Activated naive CD4-positive, alpha-beta T cell treated with anti-CD3 and anti-CD28 coated beads, Interleukin-2, amount 50 U/mL, for 16 hours (primary cell): ENCODE data around the gene GABPB1.
A peak's percentile ranks its signal among the peaks of the same experiment; 100 is the strongest.
"Not testable (repeated sequence)": the region's sequence is repeated elsewhere in the genome, so short reads cannot be mapped to it uniquely, and the experiment has no call there.

ENCODE experiments used
- DNase-seq: peaks from one replicate; pipeline ENCODE4 v3.0.0-alpha.2; 2020

Gene GABPB1

GRCh38 chr15:50354838-50355618, at the start of gene GABPB1:
TSS of gene GABPB1 (minus strand) at chr15:50355198. CDS start at chr15:50309798, 45,400 bp downstream.
- DNase-seq: peak; percentile 91

- DNase-seq: not testable (repeated sequence)
Measured at GRCh38 chr15:50391561-50391960, 36.6 kb upstream of the GABPB1 start.

- no peak for DNase-seq
Measured at GRCh38 chr15:50390554-50391264, 35.7 kb upstream of the GABPB1 start.

- not testable (repeated sequence) for DNase-seq
Measured at GRCh38 chr15:50382408-50382807, 27.4 kb upstream of the GABPB1 start.

- no peak for DNase-seq
Measured at GRCh38 chr15:50381438-50381837, 26.4 kb upstream of the GABPB1 start.

GRCh38 chr15:50380089-50380488, 25.1 kb upstream of the GABPB1 start:
- no peak for DNase-seq

GRCh38 chr15:50379413-50379812, 24.4 kb upstream of the GABPB1 start:
- not testable (repeated sequence) for DNase-seq

- no peak for DNase-seq
Measured at GRCh38 chr15:50378776-50379175, 23.8 kb upstream of the GABPB1 start.

GRCh38 chr15:50377867-50378751, 23.1 kb upstream of the GABPB1 start:
- no peak for DNase-seq

GRCh38 chr15:50369564-50369963, 14.6 kb upstream of the GABPB1 start:
- DNase-seq: not testable (repeated sequence)

GRCh38 chr15:50365971-50366370, 11.0 kb upstream of the GABPB1 start:
- no peak for DNase-seq

GRCh38 chr15:50365570-50365969, 10.6 kb upstream of the GABPB1 start:
- no peak for DNase-seq

- no peak for DNase-seq
Measured at GRCh38 chr15:50363612-50364011, 8.6 kb upstream of the GABPB1 start.

GRCh38 chr15:50361756-50362155, 6.8 kb upstream of the GABPB1 start:
- no peak for DNase-seq

- DNase-seq: peak; percentile 26
Measured at GRCh38 chr15:50358845-50359244, 3.8 kb upstream of the GABPB1 start.

GRCh38 chr15:50355980-50356379, 982 bp upstream of the GABPB1 start:
- no peak for DNase-seq

GRCh38 chr15:50355619-50355905, 564 bp upstream of the GABPB1 start:
- no peak for DNase-seq

GRCh38 chr15:50353975-50354837, 792 bp downstream of the GABPB1 start:
- peak; percentile 56 for DNase-seq

- DNase-seq: no peak
Measured at GRCh38 chr15:50353251-50353974, 1.6 kb downstream of the GABPB1 start.

- DNase-seq: no peak
Measured at GRCh38 chr15:50350621-50351020, 4.4 kb downstream of the GABPB1 start.

GRCh38 chr15:50345298-50345697, 9.7 kb downstream of the GABPB1 start:
- DNase-seq: no peak

GRCh38 chr15:50344006-50344464, 11.0 kb downstream of the GABPB1 start:
- no peak for DNase-seq
